ENCODE measurements around the gene TRMT1L.

Gene TRMT1L

DNA sequence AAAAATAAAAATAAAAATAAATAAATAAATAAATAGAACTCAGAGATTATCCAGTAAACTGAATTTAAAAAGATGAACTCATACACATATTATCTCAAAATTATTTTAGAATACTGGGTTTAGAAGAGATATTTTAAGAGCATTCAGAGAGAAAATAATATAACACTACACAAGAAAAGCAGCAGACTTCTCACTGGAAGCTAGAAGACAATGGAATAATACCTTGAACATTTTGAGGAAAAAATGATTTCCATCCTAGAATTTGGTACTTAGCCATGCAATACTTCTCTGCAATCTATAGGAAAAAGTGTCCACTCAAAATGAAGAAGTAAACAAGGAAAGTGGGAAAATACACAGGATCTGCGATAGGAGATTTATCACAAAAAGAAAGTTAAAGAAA lies 24.2 kb downstream of the TRMT1L start:
- no peak overlapping the region for H3K4me3 ChIP-seq (ENCODE audit: low read depth, low read length)
- DNase-seq (ENCODE audit: low read depth) = no peak
- TF ChIP-seq, protein P1, sequence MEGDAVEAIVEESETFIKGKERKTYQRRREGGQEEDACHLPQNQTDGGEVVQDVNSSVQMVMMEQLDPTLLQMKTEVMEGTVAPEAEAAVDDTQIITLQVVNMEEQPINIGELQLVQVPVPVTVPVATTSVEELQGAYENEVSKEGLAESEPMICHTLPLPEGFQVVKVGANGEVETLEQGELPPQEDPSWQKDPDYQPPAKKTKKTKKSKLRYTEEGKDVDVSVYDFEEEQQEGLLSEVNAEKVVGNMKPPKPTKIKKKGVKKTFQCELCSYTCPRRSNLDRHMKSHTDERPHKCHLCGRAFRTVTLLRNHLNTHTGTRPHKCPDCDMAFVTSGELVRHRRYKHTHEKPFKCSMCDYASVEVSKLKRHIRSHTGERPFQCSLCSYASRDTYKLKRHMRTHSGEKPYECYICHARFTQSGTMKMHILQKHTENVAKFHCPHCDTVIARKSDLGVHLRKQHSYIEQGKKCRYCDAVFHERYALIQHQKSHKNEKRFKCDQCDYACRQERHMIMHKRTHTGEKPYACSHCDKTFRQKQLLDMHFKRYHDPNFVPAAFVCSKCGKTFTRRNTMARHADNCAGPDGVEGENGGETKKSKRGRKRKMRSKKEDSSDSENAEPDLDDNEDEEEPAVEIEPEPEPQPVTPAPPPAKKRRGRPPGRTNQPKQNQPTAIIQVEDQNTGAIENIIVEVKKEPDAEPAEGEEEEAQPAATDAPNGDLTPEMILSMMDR (IDR thresholded peaks at IDR 0.05; ENCODE audit: control insufficient read depth, extremely low read depth, insufficient read depth) = no peak

DNA sequence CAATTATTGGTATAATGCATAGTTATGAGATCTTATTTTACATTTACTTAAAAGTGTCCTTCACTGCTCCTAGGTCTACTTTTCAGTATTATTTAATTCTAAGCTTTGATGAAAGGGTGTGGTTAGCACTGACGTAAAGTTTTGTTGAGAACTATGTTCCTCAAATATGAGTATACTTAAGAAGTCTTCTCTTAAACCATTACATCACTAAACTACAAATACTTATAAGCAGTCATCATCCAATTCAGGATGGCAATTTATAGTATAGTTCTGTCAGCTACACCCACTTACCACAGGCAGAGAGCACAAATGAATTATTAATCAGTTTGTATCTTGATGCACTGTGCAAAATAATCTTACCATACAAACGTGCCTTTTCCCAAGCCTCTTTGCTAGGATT lies 27.0 kb downstream of the TRMT1L start:
- DNase-seq (ENCODE audit: low read depth) = no peak
- no peak overlapping the region for H3K4me3 ChIP-seq (ENCODE audit: low read depth, low read length)
- TF ChIP-seq, protein P1 (IDR thresholded peaks at IDR 0.05; ENCODE audit: control insufficient read depth, extremely low read depth, insufficient read depth) = no peak

DNA sequence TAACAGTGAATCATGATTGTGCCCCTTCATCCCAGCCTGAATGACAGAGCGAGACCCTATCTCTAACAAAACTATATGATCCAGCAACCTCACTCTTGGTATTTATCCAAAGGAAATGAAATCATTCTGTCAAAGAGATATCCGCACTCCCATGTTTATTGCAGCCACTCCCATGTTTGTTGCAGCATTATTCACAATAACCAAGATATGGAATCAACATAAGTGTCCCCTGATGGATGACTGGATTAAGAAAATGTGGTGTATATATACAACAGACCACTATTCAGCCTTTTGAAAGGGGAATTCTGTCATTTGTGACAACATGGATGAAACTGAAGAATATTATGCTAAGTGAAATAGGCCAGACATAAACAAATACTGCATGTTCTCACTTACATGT lies 44.4 kb downstream of the TRMT1L start:
- no peak for DNase-seq (ENCODE audit: low read depth)
- no peak overlapping the region for H3K4me3 ChIP-seq (ENCODE audit: low read depth, low read length)
- TF ChIP-seq, protein P1 (IDR thresholded peaks at IDR 0.05; ENCODE audit: control insufficient read depth, extremely low read depth, insufficient read depth) = no peak

DNA sequence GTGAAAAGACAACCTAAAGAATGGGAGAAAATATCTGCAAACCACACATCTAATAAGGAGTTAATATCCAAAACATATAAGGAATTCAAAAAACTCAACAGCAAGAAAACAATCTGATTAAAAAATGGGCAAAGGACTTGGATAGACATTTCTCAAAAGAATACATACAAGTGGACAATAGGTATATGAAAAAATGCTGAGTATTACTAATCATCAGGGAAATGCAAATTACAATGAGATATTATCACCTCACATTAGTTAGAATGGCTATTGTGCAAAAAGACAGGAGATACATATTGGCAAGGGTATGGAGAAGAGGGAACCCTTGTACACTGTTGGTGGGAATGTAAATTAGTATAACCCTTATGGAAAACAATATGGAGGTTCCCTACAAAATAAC lies 44.9 kb downstream of the TRMT1L start:
- TF ChIP-seq, protein P1 (IDR thresholded peaks at IDR 0.05; ENCODE audit: control insufficient read depth, extremely low read depth, insufficient read depth) = no peak
- H3K4me3 ChIP-seq (ENCODE audit: low read depth, low read length) = no peak overlapping the region
- no peak for DNase-seq (ENCODE audit: low read depth)

DNA sequence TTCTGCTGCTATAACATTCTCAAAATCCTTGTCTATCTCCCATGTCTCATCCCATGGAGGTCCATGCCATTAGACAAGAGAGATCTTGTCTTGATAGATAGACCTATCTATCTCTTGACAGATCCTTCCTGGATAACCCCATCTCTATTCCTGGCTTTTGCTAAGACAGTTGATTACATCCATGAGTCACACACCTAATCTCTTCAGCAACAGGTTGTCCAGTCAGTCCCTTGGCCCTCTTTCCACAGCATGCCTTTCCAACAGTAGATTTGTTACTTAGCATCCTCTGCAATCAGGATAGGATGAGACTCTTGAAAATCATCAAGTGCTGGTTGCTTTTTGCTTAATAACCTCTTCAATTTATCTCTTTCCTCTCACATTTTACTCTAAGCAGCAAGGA lies 46.6 kb downstream of the TRMT1L start:
- no peak overlapping the region for H3K4me3 ChIP-seq (ENCODE audit: low read depth, low read length)
- no peak for DNase-seq (ENCODE audit: low read depth)
- TF ChIP-seq, protein P1 (IDR thresholded peaks at IDR 0.05; ENCODE audit: control insufficient read depth, extremely low read depth, insufficient read depth) = no peak

DNA sequence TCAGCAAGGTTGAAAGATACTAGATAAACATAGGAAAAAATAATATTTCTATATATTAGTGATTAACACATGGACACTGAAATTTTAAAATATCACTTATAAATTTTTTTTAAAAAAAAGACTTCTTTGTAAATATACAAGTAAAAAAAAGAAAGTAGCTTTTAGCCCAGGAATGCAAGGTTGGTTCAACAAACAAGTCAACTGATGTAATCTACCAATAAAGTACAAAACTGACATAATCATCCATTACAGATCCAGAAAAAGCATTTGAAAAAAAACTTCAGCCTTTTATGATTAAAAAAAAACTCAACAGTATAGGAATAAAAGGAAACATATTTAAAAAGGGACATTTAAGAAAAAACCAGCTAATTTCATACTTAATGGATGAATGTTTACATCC lies 48.4 kb downstream of the TRMT1L start:
- TF ChIP-seq, protein P1 (IDR thresholded peaks at IDR 0.05; ENCODE audit: control insufficient read depth, extremely low read depth, insufficient read depth) = no peak
- no peak for DNase-seq (ENCODE audit: low read depth)
- no peak overlapping the region for H3K4me3 ChIP-seq (ENCODE audit: low read depth, low read length)

DNA sequence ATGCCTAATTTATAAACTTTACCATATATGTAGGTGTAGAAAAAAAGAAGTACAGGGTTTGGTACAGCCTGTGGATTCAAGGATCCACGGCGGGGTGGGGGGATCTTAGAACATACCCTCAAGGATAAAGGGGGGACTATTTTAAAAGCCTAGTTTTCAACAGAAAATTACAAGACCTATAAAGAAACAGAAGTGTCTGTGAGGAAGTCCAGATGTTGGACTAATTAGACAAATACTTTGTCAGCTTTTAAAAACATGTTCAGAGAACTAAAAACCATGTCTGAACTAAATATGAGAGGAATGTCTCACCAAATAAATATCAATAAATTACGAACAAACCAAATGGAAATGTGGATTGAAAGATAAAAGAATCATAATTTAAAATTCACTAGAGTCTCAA lies 51.6 kb downstream of the TRMT1L start:
- no peak overlapping the region for H3K4me3 ChIP-seq (ENCODE audit: low read depth, low read length)
- no peak for DNase-seq (ENCODE audit: low read depth)
- TF ChIP-seq, protein P1 (IDR thresholded peaks at IDR 0.05; ENCODE audit: control insufficient read depth, extremely low read depth, insufficient read depth) = no peak
